Neuronal stem cell (in vitro differentiated cells): ENCODE data around the gene GRM4.

ENCODE experiments used
- DNase-seq: peaks from one replicate; pipeline ENCODE4 v3.0.0-alpha.2; 2013; ENCODE audit warnings: low spot score
- H2AFZ ChIP-seq: one replicate; pipeline ENCODE4 v1.6.1; 2013; ENCODE audit warnings: mild to moderate bottlenecking, low read length, inconsistent platforms
- H2AK5ac ChIP-seq: 2 replicates; pipeline ENCODE4 v1.6.1; 2013; ENCODE audit warnings: low read depth, mild to moderate bottlenecking, inconsistent platforms, low read length, moderate library complexity, mixed read lengths
- H2BK120ac ChIP-seq: 2 replicates; pipeline ENCODE4 v1.6.1; 2013; ENCODE audit warnings: low read depth, mild to moderate bottlenecking, inconsistent platforms, low read length, moderate library complexity, mixed read lengths
- H2BK12ac ChIP-seq: one replicate; pipeline ENCODE4 v1.6.1; 2013; ENCODE audit warnings: low read length, inconsistent platforms
- H2BK15ac ChIP-seq: 2 replicates; pipeline ENCODE4 v1.6.1; 2013; ENCODE audit warnings: mild to moderate bottlenecking, low read length, inconsistent platforms, mixed read lengths
- H2BK5ac ChIP-seq: one replicate; pipeline ENCODE4 v1.6.1; 2013; ENCODE audit warnings: inconsistent platforms, mild to moderate bottlenecking, low read length, moderate library complexity
- H3K14ac ChIP-seq: one replicate; pipeline ENCODE4 v1.6.1; 2013; ENCODE audit warnings: low read length, inconsistent platforms
- H3K18ac ChIP-seq: 2 replicates; pipeline ENCODE4 v1.6.1; 2013; ENCODE audit warnings: low read length, inconsistent platforms
- H3K23ac ChIP-seq: 2 replicates; pipeline ENCODE4 v1.6.1; 2013; ENCODE audit warnings: low read depth, mild to moderate bottlenecking, mixed read lengths, low read length, inconsistent platforms; ENCODE audit not compliant: poor library complexity
- H3K27ac ChIP-seq: replicated peaks from 3 replicates; pipeline ENCODE4 v1.5.1; 2013; ENCODE audit warnings: low read length, inconsistent platforms
- H3K27me3 ChIP-seq, 3 experiments: 2 replicates each; pipeline ENCODE4 v1.6.1; 2013; ENCODE audit warnings: low read length in 3 of 3, mild to moderate bottlenecking in 2 of 3, inconsistent platforms in 1 of 3, low read depth in 1 of 3, mixed read lengths in 1 of 3, moderate library complexity in 1 of 3; ENCODE audit not compliant: control insufficient read depth in 3 of 3, insufficient read depth in 3 of 3
- H3K36me3 ChIP-seq, 2 donors: replicated peaks in 1 of 2; 2 replicates each; pipeline ENCODE4 v1.6.1; 2013; ENCODE audit warnings: low read length in 2 of 2; ENCODE audit not compliant: control insufficient read depth in 2 of 2, insufficient read depth in 2 of 2
- H3K4ac ChIP-seq: 2 replicates; pipeline ENCODE4 v1.6.1; 2013; ENCODE audit warnings: inconsistent platforms, mild to moderate bottlenecking, low read length, moderate library complexity
- H3K4me1 ChIP-seq, 2 donors: 1 replicate in 1 of 2; 2 replicates in 1 of 2; pipeline ENCODE4 v1.6.1; 2013; ENCODE audit warnings: low read length in 2 of 2, low read depth in 1 of 2; ENCODE audit not compliant: control insufficient read depth in 2 of 2, insufficient read depth in 1 of 2
- H3K4me2 ChIP-seq: one replicate; pipeline ENCODE4 v1.6.1; 2013; ENCODE audit warnings: mild to moderate bottlenecking, low read length, inconsistent platforms; ENCODE audit not compliant: insufficient read depth, poor library complexity, severe bottlenecking
- H3K4me3 ChIP-seq, 2 donors: 2 replicates each; pipeline ENCODE4 v1.5.1; 2013; ENCODE audit warnings: low read length in 2 of 2, mild to moderate bottlenecking in 2 of 2, inconsistent platforms in 1 of 2, moderate library complexity in 1 of 2
- H3K79me1 ChIP-seq: one replicate; pipeline ENCODE4 v1.6.1; 2013; ENCODE audit warnings: low read depth, mild to moderate bottlenecking, inconsistent platforms, low read length, moderate library complexity
- H3K9ac ChIP-seq: one replicate; pipeline ENCODE4 v1.6.1; 2013; ENCODE audit warnings: mild to moderate bottlenecking, low read depth, low read length, inconsistent platforms; ENCODE audit not compliant: poor library complexity
- H3K9me3 ChIP-seq, 2 donors: replicated peaks in 1 of 2; 2 replicates each; pipeline versions ENCODE3 to v1.6.1; 2013; ENCODE audit warnings: low read length in 2 of 2, mild to moderate bottlenecking in 2 of 2, inconsistent platforms in 1 of 2, low read depth in 1 of 2, mixed read lengths in 1 of 2, moderate library complexity in 1 of 2; ENCODE audit not compliant: control insufficient read depth in 2 of 2, insufficient read depth in 1 of 2
- H4K8ac ChIP-seq: one replicate; pipeline ENCODE4 v1.6.1; 2013; ENCODE audit warnings: low read depth, mild to moderate bottlenecking, inconsistent platforms, low read length, moderate library complexity
- H4K91ac ChIP-seq: one replicate; pipeline ENCODE4 v1.6.1; 2013; ENCODE audit warnings: low read length, low read depth, mild to moderate bottlenecking, inconsistent platforms; ENCODE audit not compliant: poor library complexity
- WGBS, 2 donors: extraction: QIAGEN DNeasy Blood & Tissue Kit; methylation state at CpG; one replicate each; pipeline ENCODE4 v1.1.7; 2013; ENCODE audit warnings: missing lambda C conversion rate in 2 of 2, mixed read lengths in 1 of 2; ENCODE audit not compliant: insufficient read length in 2 of 2, insufficient replicate concordance in 1 of 2; ENCODE audit errors: extremely low coverage in 2 of 2; 5-methylcytosine and 5-hydroxymethylcytosine counted together

Gene GRM4

GRCh38 chr6:34021554-34022190 lies 124.2 kb downstream of the GRM4 start:
- Histone ChIP-seq H3K79me1 (no peaks in the 10 kb centered on the region), H3K4me2 (no peak overlapping the region), H2AK5ac (peak overlapping the region; percentile 27), H2BK12ac (no peak overlapping the region), H3K4me3 (no peak overlapping the region), H4K8ac (no peak overlapping the region), H2BK120ac (no peak overlapping the region), H2BK15ac (peak overlapping the region; percentile 1), H3K9ac (no peak overlapping the region), H3K4me1 (peaks cover 0 to 7% of the 10 kb centered on the region in 2 donors), H3K27ac (no peak overlapping the region), H3K4ac (no peak overlapping the region), H3K18ac (peak overlapping the region; percentile 74), H3K27me3 (peaks cover 0 to 5% (median 0%) of the 10 kb centered on the region in 3 experiments), H3K23ac (no peak overlapping the region), H2BK5ac (no peak overlapping the region), H3K36me3 (no peaks in the 10 kb centered on the region), H2AFZ (no peak overlapping the region), H3K14ac (no peak overlapping the region), H3K9me3 (peaks cover 0 to 9% of the 10 kb centered on the region in 2 donors), H4K91ac (peak overlapping the region; percentile 46)
- no peak for DNase-seq
- no CpG with 5 or more reads among the region's 19 CpGs for WGBS, 2 donors

- H2BK5ac ChIP-seq, result no peak overlapping the region
- H3K4ac ChIP-seq, result no peak overlapping the region
- DNase-seq, result no peak
- no peaks in the 10 kb centered on the region for H3K36me3 ChIP-seq
- H3K79me1 ChIP-seq, result no peaks in the 10 kb centered on the region
- H2AK5ac ChIP-seq, result peak overlapping the region; percentile 27
- H3K27ac ChIP-seq, result no peak overlapping the region
- H3K4me1 ChIP-seq, result peaks cover 0 to 7% of the 10 kb centered on the region in 2 donors
- H3K23ac ChIP-seq, result no peak overlapping the region
- peak overlapping the region; percentile 18 for H2BK12ac ChIP-seq
- WGBS, 2 donors, result no CpG with 5 or more reads among the region's 17 CpGs
- H3K27me3 ChIP-seq, result peaks cover 0 to 5% (median 0%) of the 10 kb centered on the region in 3 experiments
- H2BK15ac ChIP-seq, result peak overlapping the region; percentile 1
- H3K14ac ChIP-seq, result no peak overlapping the region
- H3K4me2 ChIP-seq, result no peak overlapping the region
- peaks cover 0 to 9% of the 10 kb centered on the region in 2 donors for H3K9me3 ChIP-seq
- no peak overlapping the region for H3K9ac ChIP-seq
- no peak overlapping the region for H2AFZ ChIP-seq
- peak overlapping the region; percentile 5 for H3K18ac ChIP-seq
- H4K8ac ChIP-seq, result no peak overlapping the region
- no peak overlapping the region for H2BK120ac ChIP-seq
- no peak overlapping the region for H3K4me3 ChIP-seq
- no peak overlapping the region for H4K91ac ChIP-seq
These were observed 124.9 kb downstream of the GRM4 start for GRCh38 chr6:34020807-34021553.

GRCh38 chr6:34020278-34020677 lies 125.6 kb downstream of the GRM4 start:
- Histone ChIP-seq H3K9ac (no peak overlapping the region), H3K4me2 (no peak overlapping the region), H2BK120ac (no peak overlapping the region), H3K4ac (no peak overlapping the region), H3K27ac (no peak overlapping the region), H3K9me3 (peaks cover 0 to 9% of the 10 kb centered on the region in 2 donors), H3K18ac (no peak overlapping the region), H3K27me3 (peaks cover 0 to 5% (median 0%) of the 10 kb centered on the region in 3 experiments), H2AFZ (no peak overlapping the region), H3K36me3 (no peaks in the 10 kb centered on the region), H2BK12ac (no peak overlapping the region), H2BK15ac (peak overlapping the region; percentile 63), H4K8ac (no peak overlapping the region), H3K4me3 (no peak overlapping the region), H2BK5ac (no peak overlapping the region), H2AK5ac (peak overlapping the region; percentile 90), H3K79me1 (no peaks in the 10 kb centered on the region), H4K91ac (no peak overlapping the region), H3K23ac (no peak overlapping the region), H3K14ac (no peak overlapping the region), H3K4me1 (peaks cover 2 to 12% of the 10 kb centered on the region in 2 donors)
- no peak for DNase-seq
- WGBS, 2 donors, result no CpG with 5 or more reads among the region's 5 CpGs

GRCh38 chr6:34018961-34019606 lies 126.8 kb downstream of the GRM4 start:
- peak overlapping the region; percentile 50 for H3K9ac ChIP-seq
- peaks cover 2 to 16% of the 10 kb centered on the region in 2 donors for H3K4me1 ChIP-seq
- H3K4me3 ChIP-seq, result no peak overlapping the region
- DNase-seq, result no peak
- H3K23ac ChIP-seq, result no peak overlapping the region
- peaks cover 0 to 5% (median 0%) of the 10 kb centered on the region in 3 experiments for H3K27me3 ChIP-seq
- H2BK120ac ChIP-seq, result no peak overlapping the region
- H3K27ac ChIP-seq, result no peak overlapping the region
- H2AFZ ChIP-seq, result no peak overlapping the region
- peak overlapping the region; percentile 72 for H2BK15ac ChIP-seq
- H4K91ac ChIP-seq, result no peak overlapping the region
- H3K79me1 ChIP-seq, result no peaks in the 10 kb centered on the region
- no peak overlapping the region for H2BK12ac ChIP-seq
- no peak overlapping the region for H3K4me2 ChIP-seq
- H3K14ac ChIP-seq, result no peak overlapping the region
- H3K9me3 ChIP-seq, result peaks cover 0 to 9% of the 10 kb centered on the region in 2 donors
- H3K18ac ChIP-seq, result peak overlapping the region; percentile 41
- no CpG with 5 or more reads among the region's 7 CpGs for WGBS, 2 donors
- H2AK5ac ChIP-seq, result peak overlapping the region; percentile 90
- no peak overlapping the region for H2BK5ac ChIP-seq
- no peak overlapping the region for H3K4ac ChIP-seq
- no peak overlapping the region for H4K8ac ChIP-seq
- no peaks in the 10 kb centered on the region for H3K36me3 ChIP-seq
